Hepatocyte (in vitro differentiated cells): ENCODE measurements around the gene CPNE2. TPM values are rescaled to one million over a fixed set of nuclear protein-coding genes. Genes with fewer than 3 reads are reported as not detected.
"Not testable (repeated sequence)": the region's sequence is repeated elsewhere in the genome, so short reads cannot be mapped to it uniquely, and the experiment has no call there.

Source experiments
- DNase-seq: peaks from one replicate; pipeline ENCODE4 v3.0.0-alpha.2; 2016; ENCODE audit warnings: low spot score
- H2AFZ ChIP-seq: fragments of 200-600 bp; sonication (generic); 2 replicates; pipeline ENCODE4 v1.6.0; 2016; ENCODE audit warnings: antibody characterized with exemption, mild to moderate bottlenecking
- H3K27ac ChIP-seq: fragments of 200-600 bp; sonication (generic); 2 replicates; pipeline ENCODE4 v1.5.1; 2016; ENCODE audit warnings: mild to moderate bottlenecking
- H3K27me3 ChIP-seq: fragments of 200-600 bp; sonication (generic); 2 replicates; pipeline ENCODE4 v1.6.1; 2016
- H3K36me3 ChIP-seq: fragments of 200-600 bp; sonication (generic); replicated peaks from 2 replicates; pipeline ENCODE4 v1.5.1; 2016; ENCODE audit warnings: low read depth; ENCODE audit not compliant: insufficient read depth
- H3K4me1 ChIP-seq: fragments of 200-600 bp; sonication (generic); 2 replicates; pipeline ENCODE4 v1.5.1; 2016; ENCODE audit warnings: mild to moderate bottlenecking, moderate library complexity; ENCODE audit not compliant: insufficient read depth
- H3K4me2 ChIP-seq: fragments of 200-600 bp; sonication (generic); 2 replicates; pipeline ENCODE4 v1.6.0; 2016
- H3K4me3 ChIP-seq: fragments of 200-600 bp; sonication (generic); 2 replicates; pipeline ENCODE4 v1.5.1; 2016; ENCODE audit warnings: mild to moderate bottlenecking
- H3K79me2 ChIP-seq: fragments of 200-600 bp; sonication (generic); 2 replicates; pipeline ENCODE4 v1.6.0; 2017; ENCODE audit warnings: mild to moderate bottlenecking
- H3K9me2 ChIP-seq: fragments of 200-600 bp; sonication (generic); replicated peaks from 2 replicates; pipeline ENCODE4 v1.6.0; 2017; ENCODE audit warnings: mild to moderate bottlenecking; ENCODE audit not compliant: insufficient read depth
- H3K9me3 ChIP-seq: fragments of 200-600 bp; sonication (generic); 2 replicates; pipeline ENCODE4 v1.5.1; 2016; ENCODE audit warnings: low read depth, mild to moderate bottlenecking
- H4K20me1 ChIP-seq: fragments of 200-600 bp; sonication (generic); 2 replicates; pipeline ENCODE4 v1.6.0; 2016; ENCODE audit warnings: mild to moderate bottlenecking; ENCODE audit not compliant: insufficient read depth, poor library complexity, severe bottlenecking
- CTCF ChIP-seq: fragments of 200-600 bp; sonication (generic); IDR thresholded peaks from 2 replicates; pipeline ENCODE4 v1.5.1; 2016; ENCODE audit warnings: antibody characterized with exemption, mild to moderate bottlenecking; ENCODE audit not compliant: poor library complexity
- EZH2 ChIP-seq: fragments of 200-600 bp; sonication (generic); IDR thresholded peaks from 2 replicates; pipeline ENCODE4 v1.6.1; 2016; ENCODE audit warnings: antibody characterized with exemption, mild to moderate bottlenecking, borderline replicate concordance
- EZH2phosphoT487 ChIP-seq: fragments of 200-600 bp; sonication (generic); IDR thresholded peaks from one replicate; pipeline ENCODE4 v1.6.1; 2018; ENCODE audit warnings: antibody characterized with exemption, mild to moderate bottlenecking, low read depth, moderate library complexity; ENCODE audit not compliant: unreplicated experiment, severe bottlenecking
- WGBS: methylation state at CpG from one replicate; pipeline ENCODE4 v1.1.6; 2016; ENCODE audit warnings: low lambda C conversion rate; ENCODE audit errors: missing lambda C conversion rate; 5-methylcytosine and 5-hydroxymethylcytosine counted together
- polyA plus RNA-seq: library from polyadenylated mRNA; unstranded; fragments of >200 nt; fragmentation: Nextera tagmentation; extraction: Ambion mirVana; gene quantifications from 2 replicates; pipeline ENCODE4 v1.2.1, GENCODE V29; 2016
- total RNA-seq: library from RNA; depleted of rRNA; stranded (reverse); fragments of >200 nt; gene quantifications from 2 replicates; pipeline ENCODE4 v1.2.3, GENCODE V29; 2014

The CPNE2 gene
- total and polyA plus RNA-seq, 2 experiments from 2014 or later: 15.6 to 22.3 TPM

- H3K36me3 ChIP-seq: no peaks in the 10 kb centered on the region
- H3K27ac ChIP-seq: no peak overlapping the region
- no peak overlapping the region for H2AFZ ChIP-seq
- H4K20me1 ChIP-seq: no peaks in the 10 kb centered on the region
- DNase-seq: no peak
- H3K4me2 ChIP-seq: no peak overlapping the region
- no peaks in the 10 kb centered on the region for H3K9me3 ChIP-seq
- no peaks in the 10 kb centered on the region for H3K9me2 ChIP-seq
- H3K4me3 ChIP-seq: no peak overlapping the region
- TF ChIP-seq CTCF (no peak), EZH2 (no peak), EZH2phosphoT487 (no peak)
- H3K4me1 ChIP-seq: no peaks in the 10 kb centered on the region
- H3K79me2 ChIP-seq: no peaks in the 10 kb centered on the region
- 72% methylated on average over 1 of the region's 1 CpG for WGBS
- no peaks in the 10 kb centered on the region for H3K27me3 ChIP-seq
Observed at GRCh38 chr16:57108432-57108831, 16.0 kb downstream of the CPNE2 start.

GRCh38 chr16:57109259-57110105 lies 17.1 kb downstream of the CPNE2 start:
- not testable (repeated sequence) for H3K9me2 ChIP-seq, H3K27ac ChIP-seq, H3K27me3 ChIP-seq, H3K36me3 ChIP-seq, H3K79me2 ChIP-seq, H4K20me1 ChIP-seq, H3K4me3 ChIP-seq, H3K9me3 ChIP-seq, H3K4me2 ChIP-seq, H2AFZ ChIP-seq, DNase-seq, H3K4me1 ChIP-seq
- 79% methylated on average over 10 of the region's 10 CpGs for WGBS

DNA sequence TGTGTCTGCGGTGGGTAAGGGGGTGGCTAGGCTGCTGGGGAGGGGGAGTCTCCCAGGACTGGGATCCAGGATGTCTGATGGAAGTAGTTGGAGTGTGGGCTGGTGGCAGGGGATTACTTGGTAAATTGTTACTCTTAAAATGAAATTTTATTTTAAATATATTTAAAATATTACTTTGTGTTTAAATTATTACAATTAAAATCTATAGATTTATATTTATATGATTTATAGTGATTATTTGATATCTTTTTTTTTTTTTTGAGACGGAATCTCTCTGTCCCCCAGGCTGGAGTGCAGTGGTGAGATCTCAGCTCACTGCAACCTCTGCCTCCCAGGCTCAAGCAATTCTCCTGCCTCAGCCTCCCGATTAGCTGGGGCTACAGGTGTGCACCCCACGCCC lies 18.6 kb downstream of the CPNE2 start:
- Histone ChIP-seq H3K9me3 (no peaks in the 10 kb centered on the region), H3K27me3 (no peaks in the 10 kb centered on the region), H3K9me2 (no peaks in the 10 kb centered on the region), H3K4me2 (no peak overlapping the region), H3K79me2 (no peaks in the 10 kb centered on the region), H3K4me3 (no peak overlapping the region), H3K36me3 (no peaks in the 10 kb centered on the region), H2AFZ (no peak overlapping the region), H4K20me1 (no peaks in the 10 kb centered on the region), H3K4me1 (no peaks in the 10 kb centered on the region), H3K27ac (no peak overlapping the region)
- 90% methylated on average over 4 of the region's 4 CpGs for WGBS
- TF ChIP-seq EZH2phosphoT487 (no peak), EZH2 (no peak), CTCF (no peak)
- no peak for DNase-seq

DNA sequence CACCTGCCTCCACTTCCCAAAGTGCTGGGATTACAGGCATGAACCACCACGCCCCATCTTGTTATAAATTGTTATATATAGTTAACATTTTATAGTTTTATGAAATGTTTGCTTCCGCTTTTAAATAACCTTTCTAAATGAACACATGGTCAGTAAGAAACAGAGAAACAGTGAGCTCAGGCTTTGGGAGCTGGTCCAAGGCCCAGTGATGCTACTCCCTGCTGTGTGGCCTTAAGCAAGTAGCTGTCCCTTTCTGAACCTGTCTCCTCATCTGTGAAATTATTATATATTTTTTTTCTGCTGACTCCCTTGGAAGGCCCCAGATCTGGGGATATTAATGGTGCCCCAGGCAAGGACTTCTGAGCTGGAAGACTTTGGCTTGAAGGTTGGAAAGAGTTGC lies 19.0 kb downstream of the CPNE2 start:
- H3K79me2 ChIP-seq: no peaks in the 10 kb centered on the region
- no peaks in the 10 kb centered on the region for H3K9me2 ChIP-seq
- no peaks in the 10 kb centered on the region for H3K4me1 ChIP-seq
- DNase-seq: no peak
- H3K4me3 ChIP-seq: no peak overlapping the region
- no peak overlapping the region for H2AFZ ChIP-seq
- no peak overlapping the region for H3K4me2 ChIP-seq
- no peak for TF ChIP-seq EZH2
- no peak for TF ChIP-seq CTCF
- TF ChIP-seq EZH2phosphoT487: no peak
- no peaks in the 10 kb centered on the region for H3K27me3 ChIP-seq
- WGBS: 97% methylated on average over 2 of the region's 2 CpGs
- no peaks in the 10 kb centered on the region for H4K20me1 ChIP-seq
- H3K36me3 ChIP-seq: no peaks in the 10 kb centered on the region
- H3K27ac ChIP-seq: no peak overlapping the region
- no peaks in the 10 kb centered on the region for H3K9me3 ChIP-seq
